Ishikawa (cell line): ENCODE measurements around the gene SEMA3G.

Experiments used
- CEBPB ChIP-seq: IDR thresholded peaks from 2 replicates; pipeline ENCODE4 v1.6.1; 2012
- CREB1 ChIP-seq: IDR thresholded peaks from 2 replicates; pipeline ENCODE4 v1.6.1; 2012; ENCODE audit warnings: low read depth
- EP300 ChIP-seq: IDR thresholded peaks from 2 replicates; pipeline ENCODE4 v1.6.1; 2012; ENCODE audit warnings: borderline replicate concordance
- TAF1 ChIP-seq: IDR thresholded peaks from 2 replicates; pipeline ENCODE4 v1.6.1; 2012; ENCODE audit warnings: low read depth, mild to moderate bottlenecking
- TCF12 ChIP-seq: IDR thresholded peaks from 2 replicates; pipeline ENCODE4 v1.6.1; 2012; ENCODE audit warnings: low read depth
- YY1 ChIP-seq: IDR thresholded peaks from 2 replicates; pipeline ENCODE4 v1.6.1; 2012; ENCODE audit warnings: low read depth

GRCh38 chr3:52383446-52383845, 61.5 kb downstream of the SEMA3G start:
- TF ChIP-seq CEBPB: no peak
- no peak for TF ChIP-seq TCF12
- no peak for TF ChIP-seq TAF1
- no peak for TF ChIP-seq CREB1
- no peak for TF ChIP-seq EP300
- no peak for TF ChIP-seq YY1
